Activated CD4-positive, alpha-beta T cell treated with anti-CD3 and anti-CD28 coated beads, Interleukin-2, amount 50 U/mL, for 4 hours (primary cell): Measurements from ENCODE around the gene RNF115.

ENCODE experiments used
- DNase-seq, 2 experiments: peaks; one replicate each; pipeline ENCODE4 v3.0.0-alpha.2; 2020

Gene RNF115

GRCh38 chr1:145690587-145691558 is 133.0 kb downstream of the RNF115 start:
- DNase-seq: peak in 1 of 2 experiments; percentile 2

DNA sequence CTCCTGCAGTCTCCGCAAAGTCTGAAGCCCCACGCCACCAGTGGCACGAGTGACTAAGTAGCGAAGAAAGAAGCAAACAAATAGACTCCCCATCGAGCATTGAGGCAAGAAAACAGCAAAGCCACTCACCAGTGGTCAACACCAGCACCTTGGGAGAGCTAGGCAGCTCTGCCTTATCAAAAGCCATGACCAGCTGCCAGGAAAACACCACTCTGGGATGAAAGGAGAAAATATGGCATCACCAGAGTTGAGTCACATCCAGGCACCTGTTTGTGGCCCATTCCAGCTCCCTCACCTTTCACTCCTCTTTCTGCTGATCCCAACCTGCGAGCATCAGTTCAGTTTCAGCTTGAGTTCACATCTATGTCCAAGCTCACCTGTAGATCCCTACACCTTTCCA is 134.0 kb downstream of the RNF115 start:
- no peak for DNase-seq

DNA sequence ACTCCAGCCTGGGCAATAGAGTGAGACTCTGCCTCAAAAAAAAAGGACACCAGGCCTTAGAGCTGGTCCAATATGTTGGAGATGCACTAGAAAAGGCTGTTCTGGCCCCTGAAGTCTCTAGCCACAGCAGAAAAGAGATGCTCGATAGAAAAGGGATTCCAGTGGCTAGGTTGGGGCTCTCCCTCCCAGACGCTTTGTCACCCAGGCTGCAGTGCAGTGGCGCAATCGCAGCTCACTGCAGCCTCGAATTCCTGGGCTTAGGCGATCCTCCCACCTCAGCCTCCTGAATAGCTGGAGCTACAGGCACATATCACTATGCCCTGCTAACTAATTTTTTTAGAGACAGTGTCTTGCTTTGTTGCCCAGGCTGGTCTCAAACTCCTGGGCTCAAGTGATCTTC is 135.0 kb downstream of the RNF115 start:
- DNase-seq: no peak
